ENCODE data around the gene STX7.

DNA sequence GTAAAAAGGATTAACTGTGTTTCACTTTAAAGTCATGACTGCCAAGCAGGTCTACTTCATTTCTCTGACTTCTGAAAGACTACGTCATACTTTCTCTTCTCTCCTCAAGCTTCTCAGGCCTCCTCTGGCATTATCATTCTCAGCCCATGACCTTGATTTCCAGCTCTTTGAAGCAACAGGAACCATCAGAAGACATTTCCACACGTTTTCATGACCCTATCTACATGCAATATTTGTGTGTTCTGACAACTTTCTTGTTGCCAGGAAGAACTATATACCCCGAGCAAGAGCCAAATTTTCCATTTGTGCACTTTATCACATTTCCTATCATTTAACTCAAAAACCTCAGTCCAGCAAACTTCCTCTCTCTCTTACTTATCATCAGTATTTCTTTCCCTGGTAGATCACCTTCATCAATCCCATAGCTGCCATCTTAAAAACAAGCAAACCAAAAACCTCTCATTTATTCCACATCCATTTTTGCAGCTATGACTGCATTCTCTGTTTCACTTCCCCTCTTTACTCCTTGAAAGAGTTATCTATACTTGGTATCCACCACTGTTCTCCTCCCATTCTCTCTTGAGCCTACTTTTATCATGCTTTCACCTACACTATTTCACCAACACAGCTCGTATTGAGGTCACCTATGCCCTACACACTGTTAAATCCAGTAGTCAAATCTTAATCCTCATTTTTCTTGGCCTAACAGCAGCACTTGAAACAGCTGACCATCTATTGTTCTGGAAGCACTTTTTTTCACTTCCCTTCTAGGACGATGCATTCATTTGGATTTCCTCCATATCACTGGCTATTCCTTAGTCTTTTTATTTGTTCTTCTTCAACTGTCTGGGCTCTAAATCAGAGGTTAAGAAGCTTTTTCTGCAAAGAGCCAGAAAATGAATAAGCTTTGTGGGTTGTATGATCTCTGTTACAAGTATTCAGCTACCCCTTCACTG lies 47.1 kb downstream of the STX7 start:
- no peak for TF ChIP-seq POLR2A (IDR thresholded peaks at IDR 0.05)
- TF ChIP-seq, protein P1, sequence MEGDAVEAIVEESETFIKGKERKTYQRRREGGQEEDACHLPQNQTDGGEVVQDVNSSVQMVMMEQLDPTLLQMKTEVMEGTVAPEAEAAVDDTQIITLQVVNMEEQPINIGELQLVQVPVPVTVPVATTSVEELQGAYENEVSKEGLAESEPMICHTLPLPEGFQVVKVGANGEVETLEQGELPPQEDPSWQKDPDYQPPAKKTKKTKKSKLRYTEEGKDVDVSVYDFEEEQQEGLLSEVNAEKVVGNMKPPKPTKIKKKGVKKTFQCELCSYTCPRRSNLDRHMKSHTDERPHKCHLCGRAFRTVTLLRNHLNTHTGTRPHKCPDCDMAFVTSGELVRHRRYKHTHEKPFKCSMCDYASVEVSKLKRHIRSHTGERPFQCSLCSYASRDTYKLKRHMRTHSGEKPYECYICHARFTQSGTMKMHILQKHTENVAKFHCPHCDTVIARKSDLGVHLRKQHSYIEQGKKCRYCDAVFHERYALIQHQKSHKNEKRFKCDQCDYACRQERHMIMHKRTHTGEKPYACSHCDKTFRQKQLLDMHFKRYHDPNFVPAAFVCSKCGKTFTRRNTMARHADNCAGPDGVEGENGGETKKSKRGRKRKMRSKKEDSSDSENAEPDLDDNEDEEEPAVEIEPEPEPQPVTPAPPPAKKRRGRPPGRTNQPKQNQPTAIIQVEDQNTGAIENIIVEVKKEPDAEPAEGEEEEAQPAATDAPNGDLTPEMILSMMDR (IDR thresholded peaks at IDR 0.05), result no peak
